Ascending aorta (tissue), 2 donors: ENCODE data around the gene PSPH. TPM values are rescaled to one million over a fixed set of nuclear protein-coding genes. Genes with fewer than 3 reads are reported as not detected.

Source experiments
- DNase-seq, 2 donors: peaks; one replicate each; pipeline ENCODE4 v3.0.0-alpha.2; 2019; ENCODE audit warnings: low spot score in 2 of 2
- H3K27ac ChIP-seq, 2 donors: fragments of 200-600 bp; sonication (generic); one replicate each; pipeline ENCODE4 v1.5.1; 2016 to 2017; ENCODE audit warnings: mild to moderate bottlenecking in 1 of 2
- H3K27me3 ChIP-seq: fragments of 200-600 bp; sonication (generic); one replicate; pipeline ENCODE4 v1.5.1; 2017
- H3K36me3 ChIP-seq, 2 donors: fragments of 200-600 bp; sonication (generic); one replicate each; pipeline ENCODE4 v1.5.1; 2016
- H3K4me1 ChIP-seq, 2 donors: fragments of 200-600 bp; sonication (generic); one replicate each; pipeline ENCODE4 v1.5.1; 2016 to 2017; ENCODE audit warnings: mild to moderate bottlenecking in 1 of 2
- H3K4me3 ChIP-seq, 2 donors: fragments of 200-600 bp; sonication (generic); one replicate each; pipeline ENCODE4 v1.5.1; 2016 to 2017; ENCODE audit warnings: mild to moderate bottlenecking in 1 of 2
- H3K9me3 ChIP-seq, 2 donors: fragments of 200-600 bp; sonication (generic); one replicate each; pipeline ENCODE4 v1.5.1; 2016
- intact Hi-C: fragments of 100-400 bp; cut with DNase I; formaldehyde crosslinking; loops from one replicate; pipeline ENCODE4 v1.15.1; 2023
- total RNA-seq: library from RNA; depleted of rRNA; stranded (reverse); fragments of >200 nt; gene quantifications from one replicate; pipeline ENCODE4 v1.1.0, GENCODE V29; 2016
- TF ChIP-seq, protein P1 (sequence below), 3 experiments: fragments of 200-600 bp in 2 of 3; fragments of 450-650 bp in 1 of 3; sonication (generic) in 2 of 3; IDR thresholded peaks; one replicate each; pipeline ENCODE4 v1.5.1; 2016 to 2019; ENCODE audit warnings: antibody characterized with exemption in 3 of 3, mild to moderate bottlenecking in 1 of 3, moderate library complexity in 1 of 3

Gene PSPH
- total RNA-seq, 1 donor from 2014 or later: not detected

DNA sequence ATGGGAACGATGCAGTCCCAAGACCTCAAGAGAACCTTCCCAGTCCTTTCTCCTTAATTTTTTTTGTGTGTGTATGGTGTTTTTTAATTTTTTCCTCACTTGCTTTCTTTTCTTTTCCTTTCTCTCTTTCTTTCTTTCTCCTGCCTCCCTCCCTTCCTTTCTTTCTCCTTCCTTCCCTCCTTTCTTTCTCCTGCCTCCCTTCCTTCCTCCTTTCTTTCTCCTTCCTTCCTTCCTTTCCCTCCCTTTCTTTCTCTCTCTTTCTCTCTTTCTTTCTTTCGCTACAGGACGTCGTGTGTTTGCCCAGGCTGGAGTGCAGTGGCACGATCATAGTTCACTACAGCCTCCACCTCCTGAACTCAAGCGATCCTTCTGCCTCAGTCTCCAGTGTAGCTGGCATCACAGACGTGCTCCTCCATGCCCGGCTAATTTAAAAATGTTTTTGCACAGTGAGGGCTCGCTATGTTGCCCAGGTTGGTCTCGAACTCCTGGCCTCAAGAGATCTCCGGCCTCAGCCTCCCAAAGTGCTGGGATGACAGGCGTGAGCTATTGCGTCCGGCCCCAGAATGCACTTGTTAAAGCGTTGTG lies 87.6 kb downstream of the PSPH start:
- intact Hi-C loops: loop anchor here (1.0 to 5.0 kb wide), 7 partner anchors 11 to 391 kb away; partner anchors contain the start of genes CCT6A, PSPH, SUMF2 and VOPP1
- Histone ChIP-seq H3K4me3 (peak overlapping the region; percentile 90 to 92), H3K4me1 (peaks cover 4 to 13% of the 10 kb centered on the region in 2 donors), H3K27me3 (no peaks in the 10 kb centered on the region), H3K9me3 (no peaks in the 10 kb centered on the region), H3K36me3 (peaks cover 0 to 1% of the 10 kb centered on the region in 2 donors), H3K27ac (peak overlapping the region; percentile 78 to 99)
- no peak for DNase-seq
- TF ChIP-seq, protein P1, sequence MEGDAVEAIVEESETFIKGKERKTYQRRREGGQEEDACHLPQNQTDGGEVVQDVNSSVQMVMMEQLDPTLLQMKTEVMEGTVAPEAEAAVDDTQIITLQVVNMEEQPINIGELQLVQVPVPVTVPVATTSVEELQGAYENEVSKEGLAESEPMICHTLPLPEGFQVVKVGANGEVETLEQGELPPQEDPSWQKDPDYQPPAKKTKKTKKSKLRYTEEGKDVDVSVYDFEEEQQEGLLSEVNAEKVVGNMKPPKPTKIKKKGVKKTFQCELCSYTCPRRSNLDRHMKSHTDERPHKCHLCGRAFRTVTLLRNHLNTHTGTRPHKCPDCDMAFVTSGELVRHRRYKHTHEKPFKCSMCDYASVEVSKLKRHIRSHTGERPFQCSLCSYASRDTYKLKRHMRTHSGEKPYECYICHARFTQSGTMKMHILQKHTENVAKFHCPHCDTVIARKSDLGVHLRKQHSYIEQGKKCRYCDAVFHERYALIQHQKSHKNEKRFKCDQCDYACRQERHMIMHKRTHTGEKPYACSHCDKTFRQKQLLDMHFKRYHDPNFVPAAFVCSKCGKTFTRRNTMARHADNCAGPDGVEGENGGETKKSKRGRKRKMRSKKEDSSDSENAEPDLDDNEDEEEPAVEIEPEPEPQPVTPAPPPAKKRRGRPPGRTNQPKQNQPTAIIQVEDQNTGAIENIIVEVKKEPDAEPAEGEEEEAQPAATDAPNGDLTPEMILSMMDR (IDR thresholded peaks at IDR 0.05): no peak

GRCh38 chr7:55962014-55962413 lies 89.2 kb downstream of the PSPH start:
- DNase-seq: no peak
- no peaks in the 10 kb centered on the region for H3K27me3 ChIP-seq
- TF ChIP-seq, protein P1 (IDR thresholded peaks at IDR 0.05): no peak
- H3K4me3 ChIP-seq: no peak overlapping the region
- intact Hi-C loops: loop anchor here (5.0 kb wide), 1 partner anchor 390 kb away; the partner anchor contains the start of gene VOPP1
- H3K9me3 ChIP-seq: no peaks in the 10 kb centered on the region
- H3K27ac ChIP-seq: no peak overlapping the region
- no peaks in the 10 kb centered on the region for H3K36me3 ChIP-seq
- peaks cover 4 to 13% of the 10 kb centered on the region in 2 donors for H3K4me1 ChIP-seq

Other genes with a start within 250 kb of the PSPH start
- not detected for gene SEPTIN14, start 188.7 kb downstream of the PSPH start, total RNA-seq
- 4.5 TPM for gene ZNF713, start 164.0 kb downstream of the PSPH start, total RNA-seq
- 0.43 TPM for gene MRPS17, start 99.6 kb downstream of the PSPH start, total RNA-seq
- gene NIPSNAP2, start 86.9 kb downstream of the PSPH start, total RNA-seq: 33.3 TPM
- gene CCT6A, start 321 bp upstream of the PSPH start, total RNA-seq: 86.2 TPM
- gene SUMF2, start 12.8 kb upstream of the PSPH start, total RNA-seq: 74.6 TPM
- 1.1 TPM for gene PHKG1, start 41.5 kb upstream of the PSPH start, total RNA-seq
- gene CHCHD2, start 55.0 kb upstream of the PSPH start, total RNA-seq: 323 TPM
- not detected for gene NUPR2, start 65.0 kb upstream of the PSPH start, total RNA-seq